ENCODE data around the gene PACRG.

Gene PACRG

DNA sequence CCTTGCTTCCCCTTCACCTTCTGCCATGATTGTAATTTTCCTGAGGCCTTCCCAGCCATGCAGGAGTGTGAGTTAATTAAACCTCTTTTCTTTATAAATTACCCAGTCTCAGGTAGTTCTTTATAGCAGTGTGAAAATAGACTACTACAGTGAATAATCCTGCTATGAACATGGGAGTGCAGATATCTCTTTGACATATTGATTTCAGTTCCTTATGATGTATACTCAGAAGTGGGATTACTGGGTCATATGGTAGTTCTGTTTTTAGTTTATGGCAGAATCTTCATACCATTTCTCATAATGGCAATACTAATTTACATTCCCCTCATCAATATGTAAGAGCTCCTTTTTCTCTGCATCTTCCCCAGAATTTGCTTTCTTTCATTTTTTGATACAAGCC is 26.0 kb downstream of the PACRG start:
- DNase-seq: no peak
- intact Hi-C loops (cut with DNase I): no loop called here

DNA sequence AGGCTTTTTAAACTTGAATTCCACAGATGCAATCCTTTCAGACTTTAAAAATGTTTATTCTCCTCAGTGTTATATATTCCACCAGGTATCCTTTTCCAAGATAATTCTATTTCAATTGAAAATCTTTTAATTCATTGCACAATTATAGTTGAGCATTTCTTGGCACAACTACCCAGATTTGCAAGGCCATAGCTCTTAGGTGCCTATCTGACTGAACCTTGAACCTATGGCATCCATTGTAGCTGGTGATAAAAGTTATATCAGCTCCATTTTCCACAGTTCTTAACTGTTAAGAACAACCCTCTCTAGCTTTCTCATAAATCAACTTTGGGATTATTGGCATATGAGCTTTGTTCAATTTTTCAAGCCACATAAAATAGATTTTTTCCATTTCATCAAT is 42.4 kb downstream of the PACRG start:
- intact Hi-C loops (cut with DNase I): no loop called here
- no peak for DNase-seq

DNA sequence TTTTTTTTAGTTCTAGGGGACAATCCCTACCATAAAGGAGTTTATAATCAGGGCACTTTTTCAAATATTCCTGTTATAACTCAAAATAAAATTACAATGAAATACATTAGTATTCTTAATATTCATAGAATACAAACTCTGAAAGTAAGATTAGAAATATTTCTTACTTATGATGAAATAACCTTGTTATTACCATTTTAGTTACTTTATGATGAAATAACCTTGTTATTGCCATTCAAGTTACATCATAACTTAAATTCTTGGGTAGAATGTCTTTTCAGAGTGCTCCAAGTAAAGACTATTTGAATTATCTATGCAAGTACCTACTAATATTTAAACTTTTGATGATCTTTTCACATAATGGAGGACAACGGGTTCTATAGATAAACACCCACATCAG is 43.2 kb downstream of the PACRG start:
- DNase-seq: no peak
- intact Hi-C loops (cut with DNase I): no loop called here

DNA sequence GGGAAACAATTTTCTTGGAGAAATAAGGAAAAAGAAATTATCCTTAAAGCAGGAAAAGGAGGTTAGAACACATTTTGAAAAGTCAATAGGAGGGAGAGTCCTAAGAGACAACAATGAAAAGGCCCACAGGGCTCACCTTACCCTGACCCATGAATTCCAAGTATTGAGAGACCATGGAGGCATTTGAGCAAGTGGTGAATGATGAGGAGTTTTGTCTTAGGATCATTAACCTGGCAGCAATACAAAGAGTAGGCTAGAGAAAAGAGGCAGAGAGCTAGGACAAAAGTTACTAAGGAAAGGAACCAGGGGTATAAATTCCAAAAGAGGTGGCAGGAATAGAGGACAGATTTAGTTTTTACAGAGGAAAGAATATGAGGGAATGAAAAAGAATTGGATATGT is 44.7 kb downstream of the PACRG start:
- intact Hi-C loops (cut with DNase I): no loop called here
- no peak for DNase-seq

DNA sequence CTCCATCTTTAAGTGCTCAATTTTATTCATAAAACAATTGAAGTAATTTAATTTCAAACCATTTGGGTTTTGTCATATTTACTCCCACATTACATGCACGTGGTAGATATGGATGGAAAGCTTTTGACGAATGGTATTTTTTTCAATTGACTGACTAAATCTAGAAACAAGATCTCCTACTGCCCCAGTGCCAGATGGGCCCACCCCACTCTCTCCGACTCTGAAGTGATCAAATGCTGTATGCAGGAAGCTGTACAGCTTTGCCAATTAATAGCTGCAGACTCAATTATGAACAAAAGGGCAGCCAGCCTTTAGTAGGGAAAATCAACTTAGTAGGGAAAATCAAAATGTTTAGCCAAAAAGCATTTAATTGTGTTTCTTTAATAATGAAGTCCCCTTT is 46.2 kb downstream of the PACRG start:
- intact Hi-C loops (cut with DNase I): no loop called here
- no peak for DNase-seq

DNA sequence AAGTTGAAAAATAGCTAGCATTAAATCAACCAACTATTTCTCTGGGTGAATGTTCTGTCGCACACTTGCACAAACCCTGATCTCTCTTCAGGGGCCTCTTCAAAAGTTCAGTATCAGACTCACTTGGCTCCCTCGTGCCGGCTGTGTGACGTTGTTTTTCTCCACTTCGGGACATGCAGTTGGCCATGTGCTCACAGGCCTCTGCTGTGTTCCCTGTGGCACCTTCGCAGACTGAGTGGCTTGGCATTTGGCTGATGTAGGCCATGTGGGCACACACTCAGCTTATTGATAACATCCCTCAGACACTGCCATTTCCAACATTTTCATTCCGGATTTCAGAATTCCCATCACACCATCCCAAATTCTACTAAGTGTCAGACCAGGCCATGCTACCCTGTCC is 49.3 kb downstream of the PACRG start:
- DNase-seq: no peak
- intact Hi-C loops (cut with DNase I): no loop called here

DNA sequence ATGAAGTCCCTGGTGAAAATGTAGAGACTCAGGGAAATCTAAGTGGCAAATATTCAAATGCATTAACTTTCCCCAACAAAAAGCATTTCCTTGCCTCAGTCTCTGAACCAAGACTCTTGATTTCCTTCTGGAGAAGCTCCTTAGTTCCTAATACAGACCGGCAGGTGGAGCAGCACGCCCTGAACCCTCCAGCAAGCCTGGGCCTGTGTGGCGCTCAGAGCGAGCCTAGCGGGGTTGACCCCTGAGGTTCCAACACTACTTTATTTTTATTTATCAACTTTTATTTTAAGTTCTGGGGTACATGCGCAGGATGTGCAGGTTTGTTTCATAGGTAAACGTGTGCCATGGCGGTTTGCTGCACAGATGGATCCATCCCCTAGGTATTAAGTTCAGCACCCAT is 50.8 kb downstream of the PACRG start:
- intact Hi-C loops (cut with DNase I): no loop called here
- no peak for DNase-seq

DNA sequence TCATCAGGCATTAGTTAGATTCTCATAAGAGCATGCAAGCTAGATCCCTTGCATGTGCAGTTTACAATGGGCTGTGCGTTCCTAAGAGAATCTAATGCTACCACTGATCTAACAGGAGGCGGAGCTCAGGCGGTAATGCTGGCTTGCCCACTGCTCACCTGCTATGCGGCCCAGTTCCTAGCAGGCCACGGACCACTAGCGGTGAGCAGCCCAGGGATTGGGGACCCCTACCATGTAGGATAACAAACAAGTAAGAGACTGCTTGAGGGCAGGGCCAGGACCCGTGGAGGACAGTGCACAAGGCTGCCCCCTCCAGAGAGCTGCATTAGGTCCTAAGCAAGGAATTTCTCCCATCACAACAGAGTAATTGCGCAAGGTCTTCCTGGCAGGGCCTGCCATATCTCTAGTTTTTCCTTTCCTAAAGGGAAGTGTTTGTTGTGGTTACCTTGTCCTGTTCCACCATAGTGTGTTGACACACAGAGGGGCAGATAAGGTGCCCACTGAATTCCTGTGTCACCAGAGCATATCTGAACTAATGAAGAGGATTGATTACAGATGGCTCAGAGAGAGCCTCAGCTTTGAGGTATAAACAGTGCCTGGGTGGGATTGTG is 58.0 kb downstream of the PACRG start:
- no peak for DNase-seq
- intact Hi-C loops (cut with DNase I): no loop called here

DNA sequence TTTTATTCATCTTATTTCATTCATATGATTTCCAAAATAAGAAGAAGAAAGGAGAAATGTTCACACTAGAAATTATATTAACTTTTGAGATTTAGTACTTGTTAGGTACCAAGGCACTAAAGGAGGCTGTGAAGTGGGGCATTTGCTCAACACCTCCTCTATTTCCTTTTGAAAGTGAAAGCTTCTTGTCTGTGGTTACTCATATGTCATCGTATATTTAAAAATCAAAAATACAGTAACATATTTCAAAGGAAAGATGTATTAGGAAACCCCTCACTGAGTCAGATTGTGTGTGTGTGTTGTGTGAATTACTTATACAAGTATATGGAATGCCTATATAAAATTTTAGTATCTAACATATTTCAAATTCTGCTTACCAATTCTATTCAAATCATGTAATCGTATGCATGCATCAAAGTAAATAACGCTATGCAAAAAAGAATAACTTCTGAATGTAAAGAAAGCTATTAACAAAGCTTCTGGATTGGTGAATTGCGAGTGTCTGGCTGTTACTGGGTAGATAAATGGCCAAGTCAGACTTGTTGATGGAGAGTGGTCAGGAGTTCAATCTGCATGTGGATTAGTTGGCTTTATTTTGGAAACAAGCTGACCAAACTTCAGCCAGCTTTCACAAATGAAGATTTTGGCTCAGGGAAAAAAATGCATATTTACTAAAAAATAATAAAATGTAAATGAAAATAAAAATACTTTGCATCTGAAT is 70.9 kb downstream of the PACRG start:
- no peak for DNase-seq
- intact Hi-C loops (cut with DNase I): no loop called here

DNA sequence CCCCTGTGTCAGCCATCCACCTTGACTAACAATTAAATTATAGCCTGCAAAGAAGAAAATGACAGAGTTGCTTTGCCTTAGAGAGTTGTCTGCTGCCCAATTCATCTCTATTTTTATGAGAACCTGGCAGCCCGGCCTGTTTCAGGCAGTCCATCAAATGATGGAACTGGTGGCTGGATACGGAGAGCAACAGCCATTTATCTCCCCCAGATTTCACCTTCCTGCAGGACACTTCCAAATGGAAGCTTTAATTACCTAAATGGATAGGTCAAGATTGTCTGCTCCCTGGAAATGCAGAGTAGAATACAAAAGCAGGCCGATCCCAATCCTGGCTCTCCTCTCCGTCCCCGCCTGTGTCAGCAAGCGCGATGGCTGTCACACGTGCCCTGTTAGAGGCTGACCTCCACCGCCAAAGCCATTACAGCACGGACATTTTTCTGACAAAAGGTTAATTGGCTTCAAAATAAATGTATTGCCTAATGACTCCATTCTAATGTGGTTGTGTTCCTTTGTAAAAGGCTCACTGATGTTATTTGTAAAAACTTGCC is 86.7 kb downstream of the PACRG start:
- peak in 1 of 42 donors; percentile 6 for DNase-seq
- intact Hi-C loops (cut with DNase I): no loop called here

DNA sequence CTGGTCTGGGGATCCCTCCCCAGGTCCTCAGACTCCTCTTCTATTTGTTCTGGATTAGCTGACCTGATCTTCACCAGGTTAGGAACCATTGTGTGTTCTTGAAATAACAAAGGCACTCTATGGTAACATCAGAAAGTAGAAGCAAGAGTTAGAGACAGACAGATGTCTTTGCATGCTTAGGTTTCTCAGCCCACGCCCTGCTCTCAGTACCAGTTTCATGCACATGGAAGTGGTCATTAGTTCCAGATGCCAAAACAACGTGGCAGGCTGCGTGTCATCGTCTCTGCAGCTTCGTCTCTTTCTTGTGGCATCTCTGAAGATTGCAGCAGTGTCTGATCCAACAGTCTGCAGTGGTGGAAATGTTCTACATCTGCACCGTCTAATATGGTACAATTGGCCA is 89.4 kb downstream of the PACRG start:
- intact Hi-C loops (cut with DNase I): no loop called here
- DNase-seq: no peak

DNA sequence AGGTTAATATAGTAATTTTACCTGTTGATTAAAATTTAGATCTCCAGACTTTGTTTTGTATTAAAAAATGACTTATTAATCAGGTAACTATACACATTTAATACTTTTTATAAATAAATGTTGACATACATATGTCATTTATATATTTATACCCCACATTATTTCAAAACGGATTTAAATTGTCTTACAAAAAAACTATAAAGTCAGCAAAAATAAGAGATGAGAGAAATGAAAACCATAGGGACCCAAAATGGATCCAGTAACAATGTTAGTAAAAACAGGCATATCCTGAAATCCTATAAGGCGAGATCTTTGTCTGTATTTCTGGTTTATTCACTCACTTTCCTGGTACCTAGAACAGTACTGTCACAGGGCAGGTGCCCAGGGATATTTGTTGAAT is 91.5 kb downstream of the PACRG start:
- no peak for DNase-seq
- intact Hi-C loops (cut with DNase I): no loop called here

DNA sequence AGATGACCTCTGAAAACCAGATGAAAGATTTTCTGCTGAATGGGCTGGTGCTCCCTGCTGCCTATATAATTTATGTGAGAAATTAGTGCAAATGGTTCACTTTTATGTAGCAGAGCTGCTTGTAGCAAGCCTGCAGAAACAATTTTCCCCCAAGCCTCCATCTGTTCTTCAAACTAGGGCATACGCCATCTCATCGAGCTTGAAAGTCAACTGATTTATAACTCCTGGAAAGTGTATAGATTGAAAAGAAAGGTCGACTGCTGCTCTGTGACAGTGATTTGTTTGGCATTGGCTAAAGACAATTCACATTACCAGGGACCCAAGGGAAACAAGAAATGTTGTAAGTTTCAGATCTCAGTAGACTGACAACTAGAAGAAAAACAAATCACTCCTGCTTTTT is 93.3 kb downstream of the PACRG start:
- intact Hi-C loops (cut with DNase I): no loop called here

DNA sequence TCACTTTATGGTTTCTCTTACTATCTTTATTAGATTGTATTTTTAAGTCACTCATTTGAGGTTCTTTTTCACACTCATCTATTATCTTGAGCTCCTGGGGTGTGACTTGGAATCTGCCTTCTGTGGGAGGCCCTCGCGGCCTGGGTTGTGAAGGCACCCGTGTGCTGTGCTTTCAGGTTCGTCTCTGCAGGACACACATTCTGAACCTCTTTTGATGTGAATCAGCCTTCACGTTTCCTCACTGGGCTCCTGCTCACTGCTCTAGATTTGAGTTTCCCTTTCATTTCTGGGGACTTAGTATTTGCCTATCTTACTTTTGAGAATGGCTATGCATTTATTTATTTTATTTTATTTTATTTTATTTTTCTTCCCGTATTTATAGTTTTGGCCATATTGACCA is 97.8 kb downstream of the PACRG start:
- intact Hi-C loops (cut with DNase I): no loop called here
- DNase-seq: no peak

More for the DNA sequence above, 93.3 kb downstream of the PACRG start:
- peak in 2 of 42 donors; percentile 5 to 16 for DNase-seq

DNA sequence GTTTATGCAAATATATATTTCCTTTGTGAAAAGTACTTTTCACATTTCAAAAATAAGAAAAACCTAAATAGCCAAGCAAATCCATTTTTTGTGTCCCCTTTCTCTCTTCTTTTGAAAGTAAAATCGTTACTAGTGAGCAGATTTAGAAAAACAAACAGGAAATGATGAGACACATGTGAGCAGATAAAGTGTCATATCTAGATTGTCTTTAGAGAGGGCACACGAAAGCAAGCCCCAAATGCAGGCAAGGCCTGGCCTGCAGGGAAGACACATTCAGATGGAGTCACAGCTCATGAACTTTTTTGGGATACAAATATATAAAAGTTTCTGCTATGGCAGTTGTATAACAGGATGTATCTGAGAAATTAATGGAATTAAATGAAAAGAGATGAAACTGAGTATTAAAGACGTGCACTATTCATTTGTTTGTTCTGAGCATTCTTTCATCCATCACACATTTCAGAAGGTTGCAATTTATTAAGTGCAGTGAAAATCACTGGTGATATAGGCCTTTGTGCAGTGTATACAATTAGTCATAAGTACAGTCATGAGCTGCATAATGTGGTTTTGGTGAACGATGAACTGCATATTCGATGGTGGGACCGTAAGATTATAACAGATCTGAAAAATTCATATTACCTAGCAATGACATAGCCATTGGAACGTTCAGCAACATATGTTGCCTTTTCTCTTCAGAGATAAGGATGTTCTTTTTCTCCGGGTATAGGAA is 101.4 kb downstream of the PACRG start:
- no peak for DNase-seq

DNA sequence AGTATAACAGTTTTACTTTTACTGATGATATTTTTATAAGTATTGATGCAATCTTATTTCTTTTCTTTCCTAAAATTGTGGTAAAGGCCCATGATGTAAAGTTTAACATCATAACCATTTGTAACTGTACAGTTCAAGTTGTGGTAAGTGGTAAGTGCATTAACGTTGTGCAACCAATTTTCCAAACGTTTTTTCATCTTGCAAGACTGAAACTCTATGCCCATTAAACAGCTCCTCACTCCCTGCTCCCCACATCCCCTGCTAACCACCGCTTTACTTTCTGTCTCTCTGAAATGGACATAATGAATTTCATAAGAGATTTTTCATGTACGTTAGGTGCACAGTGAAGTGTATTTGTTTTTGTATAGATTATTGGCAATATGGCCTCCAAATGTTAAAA is 106.0 kb downstream of the PACRG start:
- no peak for DNase-seq
- intact Hi-C loops (cut with DNase I): no loop called here

More for the DNA sequence above, 101.4 kb downstream of the PACRG start:
- intact Hi-C loops (cut with DNase I): no loop called here

DNA sequence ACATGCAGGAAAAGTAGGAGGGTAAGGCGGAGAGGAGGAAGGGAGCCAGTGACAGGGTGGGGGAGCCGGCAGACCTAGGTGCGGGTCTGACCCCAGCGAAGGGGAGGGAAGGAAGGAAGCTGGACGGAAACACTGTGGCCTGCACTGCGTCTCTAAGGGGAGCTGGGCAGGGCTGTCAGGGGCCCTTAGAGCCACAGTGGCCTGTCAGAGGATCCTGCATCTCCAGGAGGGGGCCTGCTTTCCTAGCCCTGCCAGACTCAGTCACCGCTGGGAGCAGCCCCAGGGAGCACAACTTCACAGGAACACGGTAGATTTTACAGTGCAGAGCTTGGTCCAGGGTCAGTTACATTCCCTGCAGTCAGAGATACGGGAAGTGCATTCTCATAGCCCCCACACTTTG is 118.2 kb downstream of the PACRG start:
- no peak for DNase-seq
- intact Hi-C loops (cut with DNase I): no loop called here

DNA sequence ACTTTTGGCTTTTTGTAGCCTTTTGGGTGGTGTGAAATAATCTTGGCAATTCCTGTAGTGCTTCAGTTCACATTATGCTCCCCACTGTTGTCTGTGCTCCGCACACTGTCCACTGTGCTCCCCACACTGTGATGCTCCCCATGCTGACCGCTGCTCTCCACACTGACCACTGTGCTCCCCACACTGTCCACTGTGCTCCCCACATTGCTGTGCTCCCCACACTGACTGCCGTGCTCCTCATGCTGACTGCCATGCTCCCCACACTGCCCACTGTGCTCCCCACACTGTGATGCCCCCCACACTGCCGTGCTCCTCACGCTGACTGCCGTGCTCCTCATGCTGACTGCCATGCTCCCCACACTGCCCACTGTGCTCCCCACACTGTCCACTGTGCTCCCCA is 118.9 kb downstream of the PACRG start:
- intact Hi-C loops (cut with DNase I): no loop called here
- DNase-seq: no peak

DNA sequence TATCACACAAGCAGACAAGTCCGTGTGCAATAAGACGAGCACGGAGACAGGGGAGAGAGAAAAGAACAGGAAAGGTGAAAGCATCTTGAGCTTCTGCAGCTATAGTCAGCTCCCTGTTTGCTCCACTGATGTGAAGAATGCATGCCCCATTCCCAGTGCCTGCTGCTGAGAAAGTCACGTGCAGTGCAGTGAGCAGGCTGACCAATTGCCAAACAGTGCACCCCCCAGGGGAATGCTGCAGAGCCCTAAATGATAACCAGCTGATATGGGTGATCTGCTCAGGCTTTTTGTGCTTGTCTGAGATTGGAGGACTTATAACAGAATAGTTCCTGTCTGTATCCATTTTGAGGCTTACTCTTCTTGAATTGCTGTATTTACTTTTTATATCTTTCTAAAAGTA is 121.5 kb downstream of the PACRG start:
- DNase-seq: peak in 39 of 42 donors; percentile 16 to 82 (median 60)

DNA sequence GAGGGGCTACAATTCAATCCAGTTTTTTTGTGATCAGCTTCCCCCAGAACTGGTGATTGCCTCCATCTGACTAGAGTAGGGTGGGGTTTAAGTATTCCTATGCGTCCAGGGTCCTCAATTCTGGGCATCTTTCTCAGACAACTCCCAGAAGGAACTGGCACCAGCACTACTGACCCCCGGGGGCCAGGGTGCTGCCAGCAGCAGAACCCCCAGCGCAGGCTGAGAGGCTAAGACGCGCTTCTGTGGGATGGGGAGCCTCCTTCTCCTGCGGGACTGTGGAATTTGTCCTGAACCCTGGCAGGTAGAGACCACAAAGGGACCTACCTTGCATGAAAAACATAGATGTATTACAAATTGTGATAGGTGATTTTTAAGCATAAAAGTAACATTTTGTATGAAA is 124.4 kb downstream of the PACRG start:
- intact Hi-C loops (cut with DNase I): no loop called here
- no peak for DNase-seq

More for the DNA sequence above, 121.5 kb downstream of the PACRG start:
- intact Hi-C loops (cut with DNase I): no loop called here
